ENCODE results near the gene UCK1. TPM values are rescaled to one million over a fixed set of nuclear protein-coding genes. Genes with fewer than 3 reads are reported as not detected.
A peak's percentile ranks its signal among the peaks of the same experiment; 100 is the strongest.

UCK1 gene
- total and polyA plus RNA-seq, 2 of the 13 experiments (the other 11 are each of a cell fraction or from before 2014, with no cell fraction given), result 11.0 to 24.1 TPM

DNA sequence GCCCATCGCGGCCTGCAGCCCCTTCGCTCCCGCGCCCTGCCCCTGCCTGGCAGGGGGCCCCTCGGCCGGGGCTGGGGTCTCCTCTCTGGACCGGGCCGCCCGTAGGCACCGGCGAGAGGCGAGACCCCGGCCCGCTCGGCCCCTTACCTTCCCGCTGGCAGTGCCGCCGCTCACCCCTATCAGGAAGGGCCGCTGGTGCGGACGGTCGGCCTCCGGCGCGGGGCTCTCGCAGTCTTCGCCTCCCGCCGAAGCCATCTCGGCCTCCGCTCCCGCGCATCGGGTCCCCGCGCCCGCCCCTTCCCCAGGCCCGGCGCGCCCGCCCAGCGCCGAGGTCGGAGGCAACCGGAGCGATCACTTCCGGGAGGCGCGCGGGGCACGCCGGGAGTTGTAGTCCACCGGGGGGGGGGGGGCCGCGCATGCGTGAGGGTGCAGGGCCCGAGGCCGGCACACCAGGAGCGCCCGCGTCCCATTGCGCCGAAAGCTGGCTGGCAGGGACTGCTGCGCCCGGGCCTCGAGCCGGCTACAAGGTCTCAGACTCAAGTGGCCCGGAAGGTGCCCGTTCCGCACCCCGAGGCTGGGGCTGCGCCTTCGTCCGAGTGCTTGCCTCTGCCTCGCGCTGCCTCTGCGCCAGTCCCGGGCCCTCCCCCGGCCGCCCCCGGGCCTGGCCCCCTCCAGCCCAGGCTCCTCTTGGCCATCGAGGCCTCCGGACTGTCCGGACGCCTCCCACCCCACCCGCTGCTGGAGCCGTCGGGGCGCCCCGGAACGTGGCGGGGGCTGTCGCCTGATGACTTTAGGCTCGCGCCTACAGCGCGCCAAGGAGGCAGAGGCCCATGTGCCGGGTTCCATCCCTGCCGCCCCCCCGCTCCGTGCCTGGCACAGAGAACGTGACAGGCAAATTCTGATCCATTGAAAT, at the start of gene UCK1 (continued):
- TF ChIP-seq FOXP4 (CRISPR knock-in tag; IDR thresholded peaks at IDR 0.05) (no peak), ZNF20 (CRISPR knock-in tag; IDR thresholded peaks at IDR 0.05) (no peak), MIER3 (CRISPR knock-in tag; IDR thresholded peaks at IDR 0.05; ENCODE audit: borderline replicate concordance) (no peak), ZBTB46 (CRISPR knock-in tag; IDR thresholded peaks at IDR 0.05; ENCODE audit: borderline replicate concordance) (no peak), ZBTB7A (CRISPR knock-in tag; IDR thresholded peaks at IDR 0.05) (peak; percentile 47; the same call in 1 of the 2 replicates), ELF1 (CRISPR knock-in tag; IDR thresholded peaks at IDR 0.05) (0 out of 2 replicates have a peak, but pooled peaks have one; percentile 53), RFX5 (IDR thresholded peaks at IDR 0.05; ENCODE audit: low read depth, low read length) (no peak), FOXO1 (CRISPR knock-in tag; IDR thresholded peaks at IDR 0.05) (no peak), ZNF790 (CRISPR knock-in tag; IDR thresholded peaks at IDR 0.05; ENCODE audit: borderline replicate concordance) (peak; percentile 39; the same call in 1 of the 2 replicates), ZNF678 (CRISPR knock-in tag; IDR thresholded peaks at IDR 0.05) (no peak), ZNF282 (IDR thresholded peaks at IDR 0.05; ENCODE audit: partially characterized antibody) (no peak), KDM1A (CRISPR knock-in tag; IDR thresholded peaks at IDR 0.05) (no peak), KLF16 (CRISPR knock-in tag; IDR thresholded peaks at IDR 0.05) (no peak), ZNF740 (CRISPR knock-in tag; IDR thresholded peaks at IDR 0.05) (peak; percentile 98), FIP1L1 (IDR thresholded peaks at IDR 0.05; ENCODE audit: borderline replicate concordance, insufficient read depth, low read depth, low read length) (no peak), TCF7L2 (IDR thresholded peaks at IDR 0.05; ENCODE audit: low read depth, low read length) (no peak)
- TF ChIP-seq, protein P1, sequence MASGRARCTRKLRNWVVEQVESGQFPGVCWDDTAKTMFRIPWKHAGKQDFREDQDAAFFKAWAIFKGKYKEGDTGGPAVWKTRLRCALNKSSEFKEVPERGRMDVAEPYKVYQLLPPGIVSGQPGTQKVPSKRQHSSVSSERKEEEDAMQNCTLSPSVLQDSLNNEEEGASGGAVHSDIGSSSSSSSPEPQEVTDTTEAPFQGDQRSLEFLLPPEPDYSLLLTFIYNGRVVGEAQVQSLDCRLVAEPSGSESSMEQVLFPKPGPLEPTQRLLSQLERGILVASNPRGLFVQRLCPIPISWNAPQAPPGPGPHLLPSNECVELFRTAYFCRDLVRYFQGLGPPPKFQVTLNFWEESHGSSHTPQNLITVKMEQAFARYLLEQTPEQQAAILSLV (CRISPR knock-in tag; IDR thresholded peaks at IDR 0.05; ENCODE audit: borderline replicate concordance), result peak; percentile 54; the same call in 1 of the 2 replicates
- TF ChIP-seq, protein P2, sequence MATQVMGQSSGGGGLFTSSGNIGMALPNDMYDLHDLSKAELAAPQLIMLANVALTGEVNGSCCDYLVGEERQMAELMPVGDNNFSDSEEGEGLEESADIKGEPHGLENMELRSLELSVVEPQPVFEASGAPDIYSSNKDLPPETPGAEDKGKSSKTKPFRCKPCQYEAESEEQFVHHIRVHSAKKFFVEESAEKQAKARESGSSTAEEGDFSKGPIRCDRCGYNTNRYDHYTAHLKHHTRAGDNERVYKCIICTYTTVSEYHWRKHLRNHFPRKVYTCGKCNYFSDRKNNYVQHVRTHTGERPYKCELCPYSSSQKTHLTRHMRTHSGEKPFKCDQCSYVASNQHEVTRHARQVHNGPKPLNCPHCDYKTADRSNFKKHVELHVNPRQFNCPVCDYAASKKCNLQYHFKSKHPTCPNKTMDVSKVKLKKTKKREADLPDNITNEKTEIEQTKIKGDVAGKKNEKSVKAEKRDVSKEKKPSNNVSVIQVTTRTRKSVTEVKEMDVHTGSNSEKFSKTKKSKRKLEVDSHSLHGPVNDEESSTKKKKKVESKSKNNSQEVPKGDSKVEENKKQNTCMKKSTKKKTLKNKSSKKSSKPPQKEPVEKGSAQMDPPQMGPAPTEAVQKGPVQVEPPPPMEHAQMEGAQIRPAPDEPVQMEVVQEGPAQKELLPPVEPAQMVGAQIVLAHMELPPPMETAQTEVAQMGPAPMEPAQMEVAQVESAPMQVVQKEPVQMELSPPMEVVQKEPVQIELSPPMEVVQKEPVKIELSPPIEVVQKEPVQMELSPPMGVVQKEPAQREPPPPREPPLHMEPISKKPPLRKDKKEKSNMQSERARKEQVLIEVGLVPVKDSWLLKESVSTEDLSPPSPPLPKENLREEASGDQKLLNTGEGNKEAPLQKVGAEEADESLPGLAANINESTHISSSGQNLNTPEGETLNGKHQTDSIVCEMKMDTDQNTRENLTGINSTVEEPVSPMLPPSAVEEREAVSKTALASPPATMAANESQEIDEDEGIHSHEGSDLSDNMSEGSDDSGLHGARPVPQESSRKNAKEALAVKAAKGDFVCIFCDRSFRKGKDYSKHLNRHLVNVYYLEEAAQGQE (IDR thresholded peaks at IDR 0.05; ENCODE audit: borderline replicate concordance in 1 of 2, low read depth in 1 of 2, low read length in 2 of 2), result no peak

Data from HepG2 (cell line).